Lung (tissue), 12 donors: ENCODE data around the gene MMP2. TPM values are rescaled to one million over a fixed set of nuclear protein-coding genes. Genes with fewer than 3 reads are reported as not detected.

ENCODE experiments used
- ATAC-seq: fragments of 200-7000 bp; cut with Tn5 transposase; one replicate; pipeline ENCODE4 v1.9.1; 2020; ENCODE audit warnings: moderate number of reproducible peaks; ENCODE audit not compliant: insufficient read depth, low FRiP score
- DNase-seq, 3 donors: peaks; one replicate each; pipeline ENCODE4 v3.0.0-alpha.2; 2013 to 2017
- H3K27ac ChIP-seq, 2 donors: one replicate each; pipeline ENCODE4 v1.5.1; 2013; ENCODE audit warnings: mild to moderate bottlenecking in 2 of 2, moderate library complexity in 2 of 2, control low read depth in 1 of 2, inconsistent platforms in 1 of 2, low read depth in 1 of 2, low read length in 1 of 2
- H3K27me3 ChIP-seq, 3 donors: one replicate each; pipeline ENCODE4 v1.5.1; 2013; ENCODE audit warnings: low read length in 2 of 3; ENCODE audit not compliant: control insufficient read depth in 3 of 3, insufficient read depth in 3 of 3
- H3K36me3 ChIP-seq, 4 donors: one replicate each; pipeline ENCODE4 v1.5.1; 2013; ENCODE audit warnings: low read length in 4 of 4, mild to moderate bottlenecking in 1 of 4, moderate library complexity in 1 of 4; ENCODE audit not compliant: control insufficient read depth in 4 of 4, insufficient read depth in 4 of 4
- H3K4me1 ChIP-seq, 5 donors: one replicate each; pipeline ENCODE4 v1.5.1; 2013; ENCODE audit warnings: low read length in 5 of 5, mild to moderate bottlenecking in 2 of 5, moderate library complexity in 1 of 5; ENCODE audit not compliant: control insufficient read depth in 5 of 5, insufficient read depth in 5 of 5
- H3K4me3 ChIP-seq: one replicate; pipeline ENCODE4 v1.5.1; 2013; ENCODE audit warnings: mild to moderate bottlenecking, control low read depth, moderate library complexity
- H3K9ac ChIP-seq, 2 donors: one replicate each; pipeline ENCODE4 v1.5.1; 2013; ENCODE audit warnings: low read length in 2 of 2, control low read depth in 1 of 2; ENCODE audit not compliant: insufficient read depth in 1 of 2
- H3K9me3 ChIP-seq, 4 donors: one replicate each; pipeline ENCODE4 v1.5.1; 2013; ENCODE audit warnings: low read length in 3 of 4, mild to moderate bottlenecking in 1 of 4, moderate library complexity in 1 of 4; ENCODE audit not compliant: control insufficient read depth in 4 of 4, insufficient read depth in 3 of 4
- WGBS, 2 donors: extraction: QIAGEN DNeasy Blood & Tissue Kit; methylation state at CpG; one replicate each; pipeline ENCODE4 v1.1.7; 2013; 5-methylcytosine and 5-hydroxymethylcytosine counted together
- polyA plus RNA-seq, 2 donors: library from polyadenylated mRNA; stranded (reverse); fragments of 200-250 nt; gene quantifications; one replicate each; pipeline ENCODE4 v1.2.1, GENCODE V29; 2013
- total RNA-seq, 2 donors: library from RNA; depleted of rRNA in 1 of 2; stranded (reverse); fragments of >200 nt in 1 of 2; gene quantifications; one replicate each; pipeline ENCODE4 v1.2.1, GENCODE V29; 2014 to 2021
- TF ChIP-seq, protein P1 (sequence below): IDR thresholded peaks from 2 replicates; pipeline ENCODE4 v1.5.1; 2012; ENCODE audit warnings: mild to moderate bottlenecking; ENCODE audit errors: control extremely low read depth, extremely low read depth
- donor health status: control.
- donor health status: control.
- donor health status: Bipolar disorder and iron deficiency.
- donor health status: healthy.
- donor health status: DM: yes; HTN: yes; CAD: no.

Gene MMP2
- total and polyA plus RNA-seq, 4 donors, result 41.9 to 291 (median 169) TPM

GRCh38 chr16:55473587-55473986 lies 5.4 kb upstream of the MMP2 start:
- H3K9me3 ChIP-seq, result no peaks in the 10 kb centered on the region
- no peak for DNase-seq
- peaks cover 0 to 5% (median 0%) of the 10 kb centered on the region in 3 donors for H3K27me3 ChIP-seq
- peaks cover 0 to 19% (median 5%) of the 10 kb centered on the region in 5 donors for H3K4me1 ChIP-seq
- no peak overlapping the region for H3K9ac ChIP-seq
- no peak overlapping the region for H3K4me3 ChIP-seq
- WGBS, 2 donors, result 98% methylated on average over 2 of the region's 2 CpGs
- no peak overlapping the region for H3K27ac ChIP-seq
- H3K36me3 ChIP-seq, result no peaks in the 10 kb centered on the region
- TF ChIP-seq, protein P1, sequence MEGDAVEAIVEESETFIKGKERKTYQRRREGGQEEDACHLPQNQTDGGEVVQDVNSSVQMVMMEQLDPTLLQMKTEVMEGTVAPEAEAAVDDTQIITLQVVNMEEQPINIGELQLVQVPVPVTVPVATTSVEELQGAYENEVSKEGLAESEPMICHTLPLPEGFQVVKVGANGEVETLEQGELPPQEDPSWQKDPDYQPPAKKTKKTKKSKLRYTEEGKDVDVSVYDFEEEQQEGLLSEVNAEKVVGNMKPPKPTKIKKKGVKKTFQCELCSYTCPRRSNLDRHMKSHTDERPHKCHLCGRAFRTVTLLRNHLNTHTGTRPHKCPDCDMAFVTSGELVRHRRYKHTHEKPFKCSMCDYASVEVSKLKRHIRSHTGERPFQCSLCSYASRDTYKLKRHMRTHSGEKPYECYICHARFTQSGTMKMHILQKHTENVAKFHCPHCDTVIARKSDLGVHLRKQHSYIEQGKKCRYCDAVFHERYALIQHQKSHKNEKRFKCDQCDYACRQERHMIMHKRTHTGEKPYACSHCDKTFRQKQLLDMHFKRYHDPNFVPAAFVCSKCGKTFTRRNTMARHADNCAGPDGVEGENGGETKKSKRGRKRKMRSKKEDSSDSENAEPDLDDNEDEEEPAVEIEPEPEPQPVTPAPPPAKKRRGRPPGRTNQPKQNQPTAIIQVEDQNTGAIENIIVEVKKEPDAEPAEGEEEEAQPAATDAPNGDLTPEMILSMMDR, result no peak
- no peak for ATAC-seq

GRCh38 chr16:55474821-55475220 lies 4.2 kb upstream of the MMP2 start:
- WGBS, 2 donors, result 89 to 95% methylated on average over 3 of the region's 3 CpGs

GRCh38 chr16:55475919-55476318 lies 3.1 kb upstream of the MMP2 start:
- whole genome bisulfite sequencing, 2 donors, result 63 to 67% methylated on average over 5 of the region's 5 CpGs
- no peak overlapping the region for H3K9ac ChIP-seq
- peaks cover 0 to 5% (median 0%) of the 10 kb centered on the region in 3 donors for H3K27me3 ChIP-seq
- H3K9me3 ChIP-seq, result no peaks in the 10 kb centered on the region
- TF ChIP-seq, protein P1, result no peak
- H3K27ac ChIP-seq, result peak overlapping the region in 1 of 2 donors; percentile 10
- ATAC-seq, result no peak
- no peak overlapping the region for H3K4me3 ChIP-seq
- peaks cover 0 to 8% (median 0%) of the 10 kb centered on the region in 4 donors for H3K36me3 ChIP-seq
- DNase-seq, result peak in 1 of 3 donors; percentile 49
- H3K4me1 ChIP-seq, result peaks cover 0 to 28% (median 5%) of the 10 kb centered on the region in 5 donors

More at GRCh38 chr16:55474821-55475220, 4.2 kb upstream of the MMP2 start:
- ATAC-seq (no peak), DNase-seq (no peak)
- H3K27me3 ChIP-seq, result peaks cover 0 to 5% (median 0%) of the 10 kb centered on the region in 3 donors
- peaks cover 0 to 5% (median 0%) of the 10 kb centered on the region in 4 donors for H3K36me3 ChIP-seq
- no peak overlapping the region for H3K4me3 ChIP-seq
- H3K9me3 ChIP-seq, result no peaks in the 10 kb centered on the region
- TF ChIP-seq, protein P1, result no peak
- H3K9ac ChIP-seq, result no peak overlapping the region
- no peak overlapping the region for H3K27ac ChIP-seq
- H3K4me1 ChIP-seq, result peaks cover 0 to 22% (median 5%) of the 10 kb centered on the region in 5 donors
